Activated gamma-delta T cell (primary cell): ENCODE results near the gene TIMM8A.
A peak's percentile ranks its signal among the peaks of the same experiment; 100 is the strongest.

Experiments
- DNase-seq: peaks from one replicate; lab custom pipeline; 2025; lab: John Stamatoyannopoulos, UW
- total RNA-seq, 2 donors: gene quantifications; one replicate each; lab custom pipeline; 2026; lab: John Stamatoyannopoulos, UW

Gene TIMM8A, protein sequence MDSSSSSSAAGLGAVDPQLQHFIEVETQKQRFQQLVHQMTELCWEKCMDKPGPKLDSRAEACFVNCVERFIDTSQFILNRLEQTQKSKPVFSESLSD
- total RNA-seq = 4.6 to 4.8 reads per million in 2 donors

DNA sequence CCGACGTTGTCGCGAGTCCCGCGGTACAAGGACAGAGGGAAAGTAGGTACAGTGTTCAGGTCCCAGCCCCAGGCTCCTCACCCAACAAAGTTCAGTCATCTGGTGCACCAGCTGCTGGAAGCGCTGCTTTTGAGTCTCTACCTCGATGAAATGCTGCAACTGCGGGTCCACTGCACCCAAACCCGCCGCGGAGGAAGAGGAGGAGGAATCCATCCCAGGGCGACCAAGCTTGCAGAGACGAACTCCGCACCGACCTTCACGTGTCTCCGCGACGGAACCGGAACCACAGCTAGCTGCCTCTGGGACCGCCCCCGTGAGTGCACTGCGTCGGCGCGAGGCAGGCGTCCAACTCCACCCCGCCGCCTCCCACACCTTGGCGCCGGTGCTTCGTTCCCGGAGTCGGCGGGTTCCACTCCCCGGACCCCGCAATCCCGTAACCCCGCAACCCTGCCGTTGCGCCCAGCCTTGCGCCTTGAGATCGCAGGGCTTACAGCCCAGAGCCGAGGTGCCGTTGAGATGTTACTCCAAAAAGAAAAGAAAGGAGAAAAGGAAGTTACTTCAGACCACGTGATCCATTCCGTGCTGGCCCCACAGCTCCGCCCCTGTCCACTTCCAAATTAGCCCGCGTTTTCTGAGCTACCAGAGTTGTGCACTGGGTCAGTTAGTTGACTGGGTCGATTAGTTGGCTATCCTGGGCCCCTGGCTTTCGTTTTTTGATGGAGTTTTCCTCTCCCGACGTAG is at the start of gene TIMM8A:
TIMM8A (minus strand) TSS at position 291 of the 741 bp plus-strand sequence; CDS start at position 213, 78 bp downstream.
- DNase-seq = peak; percentile 58

DNA sequence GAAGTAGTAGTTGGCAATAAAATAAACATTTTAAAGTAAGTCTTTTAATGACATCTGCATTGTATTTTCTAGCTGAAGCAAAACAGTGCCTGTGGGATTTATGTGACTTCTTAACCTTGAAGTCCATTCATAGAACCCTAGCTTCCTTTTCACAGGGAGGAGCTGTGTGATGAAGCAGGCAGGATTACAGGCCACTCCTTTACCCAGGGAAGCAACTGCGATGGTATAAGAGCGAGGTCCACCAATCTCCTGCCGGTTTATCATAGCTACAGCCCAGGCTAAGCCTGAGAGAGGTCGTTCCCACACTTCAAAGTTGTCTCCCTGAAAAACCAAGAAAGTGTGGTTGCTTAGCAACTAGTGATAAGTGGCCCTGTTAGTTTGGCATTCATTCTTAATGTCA is 49.2 kb upstream of the TIMM8A start:
- DNase-seq = no peak

DNA sequence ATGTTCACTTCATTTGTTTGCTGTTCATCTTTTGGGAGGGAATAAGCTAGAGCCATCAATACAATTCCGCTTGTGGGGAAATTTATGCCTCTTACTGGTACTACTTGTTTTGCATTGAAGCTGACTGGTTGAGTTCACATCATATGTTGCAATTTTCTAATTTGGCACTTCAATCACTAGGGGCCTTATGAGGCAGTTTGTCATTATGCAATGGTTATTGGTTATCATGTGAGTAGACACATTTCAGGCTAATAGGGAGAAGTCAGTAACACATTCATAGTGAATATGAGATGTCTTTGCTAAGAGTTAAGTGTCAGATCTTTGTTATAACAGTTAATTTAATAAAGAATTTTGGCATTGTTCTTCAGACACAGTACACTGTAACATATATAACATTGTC is 47.2 kb upstream of the TIMM8A start:
- DNase-seq = no peak

- DNase-seq = no peak
Observed at GRCh38 chrX:101394372-101394771, 45.8 kb upstream of the TIMM8A start.

- DNase-seq = no peak
Observed at GRCh38 chrX:101393530-101394305, 45.2 kb upstream of the TIMM8A start.

GRCh38 chrX:101391831-101392230 is 43.3 kb upstream of the TIMM8A start:
- no peak for DNase-seq

DNA sequence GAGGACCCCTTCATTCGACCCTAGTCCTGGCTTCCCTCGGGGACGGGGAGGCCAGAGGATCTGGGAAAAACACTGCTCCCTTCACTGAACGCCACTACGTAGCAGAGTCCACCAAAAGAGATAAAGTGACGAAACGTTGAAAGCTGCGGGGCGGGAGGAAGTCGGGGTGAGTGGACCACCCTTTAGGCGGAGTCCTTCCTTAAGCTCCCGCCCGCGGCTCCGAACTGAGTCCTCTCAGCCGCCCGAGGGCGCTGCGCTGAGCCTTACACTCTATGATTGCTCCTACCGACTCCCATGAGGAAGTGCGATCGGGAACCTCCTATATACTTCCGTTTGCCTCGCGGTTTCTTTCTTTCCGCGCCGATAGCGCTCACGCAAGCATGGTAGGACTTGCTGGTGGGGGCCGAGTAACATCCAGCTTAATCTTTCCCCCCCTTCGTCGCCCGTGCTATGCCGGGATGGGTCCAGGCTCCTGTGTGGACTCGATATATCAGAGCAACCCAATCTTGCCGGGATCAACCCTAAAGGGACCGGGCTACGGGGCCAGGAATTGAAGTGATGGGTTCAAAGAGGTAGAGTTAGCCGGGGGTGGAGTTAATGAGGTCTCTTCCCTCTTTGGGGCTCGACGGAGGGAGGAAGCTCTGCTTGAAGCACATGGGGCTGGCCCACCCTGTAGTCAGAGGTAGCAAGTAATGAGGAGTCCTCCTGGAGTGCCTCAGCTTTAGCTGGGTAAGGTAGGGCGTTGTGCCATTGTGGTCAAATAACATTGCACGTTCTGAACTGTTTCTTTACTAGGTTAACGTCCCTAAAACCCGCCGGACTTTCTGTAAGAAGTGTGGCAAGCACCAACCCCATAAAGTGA is 42.4 kb upstream of the TIMM8A start, which contains the start of gene RPL36A:
RPL36A (plus strand) TSS at position 348 of the 862 bp plus-strand sequence; CDS start at position 381, 33 bp downstream.
- peak; percentile 62 for DNase-seq

- no peak for DNase-seq
Observed at GRCh38 chrX:101388604-101389003, 40.1 kb upstream of the TIMM8A start.

DNA sequence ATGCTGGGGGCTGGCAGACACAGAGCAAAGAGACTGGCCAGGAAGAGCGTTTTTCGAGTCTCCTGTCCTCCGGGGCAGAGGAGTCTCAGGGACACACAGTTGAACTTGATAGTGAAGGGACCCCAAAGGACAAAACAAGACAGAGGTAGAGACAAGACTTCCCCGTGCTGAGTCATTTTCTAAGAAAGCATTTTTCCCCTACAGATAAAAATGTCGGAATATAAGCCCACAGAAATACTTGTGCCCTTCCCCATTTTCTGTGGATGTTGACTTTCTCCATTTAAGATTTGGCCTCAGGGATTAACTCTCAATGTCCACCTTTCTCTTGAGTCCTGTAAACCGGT is 38.0 kb upstream of the TIMM8A start:
- DNase-seq = no peak

- no peak for DNase-seq
Observed at GRCh38 chrX:101385795-101386541, 37.4 kb upstream of the TIMM8A start, which contains the start of gene BTK. Gene BTK, minus strand, starts transcription at chrX:101386191. Its CDS starts 10,907 bp downstream, at chrX:101375284.

DNA sequence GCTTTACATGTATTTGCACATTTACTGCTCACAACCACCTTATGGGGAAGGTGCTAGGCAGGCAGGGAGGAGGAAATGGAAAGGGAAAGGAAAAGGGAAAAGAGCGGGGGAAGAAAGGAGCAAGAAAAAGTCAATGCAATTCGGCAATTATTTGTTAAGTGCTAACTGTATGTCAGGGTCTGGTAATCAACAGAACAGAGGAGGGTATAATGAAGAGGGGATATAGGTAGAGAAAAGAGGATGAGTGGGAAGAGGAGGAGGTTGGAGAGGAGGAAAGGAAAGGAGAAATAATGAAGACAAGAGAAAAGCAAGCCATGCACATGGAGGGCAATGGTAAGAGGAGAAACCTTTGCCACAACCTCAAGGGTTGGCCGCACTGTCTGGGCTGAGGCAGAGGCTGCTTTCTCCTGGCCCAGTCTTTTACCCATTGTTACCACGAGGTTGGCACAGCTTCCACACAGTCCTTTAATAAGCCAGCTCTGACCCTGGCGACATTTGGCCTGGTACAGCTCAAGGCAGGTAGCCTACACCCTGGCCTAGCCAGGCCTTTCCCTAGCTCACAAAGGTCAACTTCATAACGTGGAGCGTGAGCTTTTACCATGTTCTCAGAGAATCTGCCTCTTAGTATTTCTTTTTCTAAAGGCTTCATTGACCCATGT is 36.6 kb upstream of the TIMM8A start:
- no peak for DNase-seq

GRCh38 chrX:101383679-101384205 is 35.2 kb upstream of the TIMM8A start:
- no peak for DNase-seq

DNA sequence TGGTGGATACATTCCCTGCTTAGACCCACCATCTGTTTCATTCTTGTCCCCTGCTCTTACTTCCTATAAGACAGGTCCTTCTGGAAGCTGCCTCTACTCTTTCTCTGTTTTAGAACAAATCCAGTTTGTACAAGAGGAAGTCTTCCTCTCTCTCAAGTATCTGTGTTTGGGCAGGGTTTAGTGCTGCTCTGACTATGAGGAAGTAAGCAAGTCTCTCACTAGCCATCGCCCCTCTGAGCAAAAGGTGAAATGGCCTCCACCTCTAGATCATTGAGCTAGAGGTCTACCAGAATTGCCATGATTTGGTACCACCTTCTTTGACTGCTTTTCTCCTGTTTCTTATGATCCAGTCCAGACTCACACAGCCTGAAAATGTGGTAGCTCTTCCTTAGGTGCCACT is 29.0 kb upstream of the TIMM8A start:
- DNase-seq = no peak

GRCh38 chrX:101370888-101371504 is 22.5 kb upstream of the TIMM8A start:
- no peak for DNase-seq

DNA sequence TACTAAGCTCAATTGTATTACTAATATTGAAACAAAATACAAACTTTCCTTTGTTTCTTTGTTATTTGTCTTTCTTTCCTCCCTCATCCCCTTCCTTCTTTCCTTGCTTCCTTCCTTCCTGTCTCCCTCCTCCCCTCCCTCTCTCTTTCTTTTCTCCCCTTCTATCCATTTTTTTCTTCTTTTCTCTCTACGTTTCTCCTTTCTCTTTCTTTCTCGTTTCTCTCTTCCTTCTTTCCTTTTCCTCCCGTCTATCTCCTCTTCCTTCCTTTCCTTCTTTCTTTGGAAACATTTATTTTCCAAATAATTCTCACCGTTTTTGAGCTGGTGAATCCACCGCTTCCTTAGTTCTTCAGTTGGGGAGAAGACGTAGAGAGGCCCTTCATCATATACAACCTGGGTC is 21.1 kb upstream of the TIMM8A start:
- DNase-seq = no peak

GRCh38 chrX:101368800-101369199 is 20.3 kb upstream of the TIMM8A start:
- DNase-seq = no peak

GRCh38 chrX:101365301-101365795 is 16.8 kb upstream of the TIMM8A start:
- DNase-seq = no peak

- DNase-seq = no peak
Observed at GRCh38 chrX:101362757-101363156, 14.2 kb upstream of the TIMM8A start.

DNA sequence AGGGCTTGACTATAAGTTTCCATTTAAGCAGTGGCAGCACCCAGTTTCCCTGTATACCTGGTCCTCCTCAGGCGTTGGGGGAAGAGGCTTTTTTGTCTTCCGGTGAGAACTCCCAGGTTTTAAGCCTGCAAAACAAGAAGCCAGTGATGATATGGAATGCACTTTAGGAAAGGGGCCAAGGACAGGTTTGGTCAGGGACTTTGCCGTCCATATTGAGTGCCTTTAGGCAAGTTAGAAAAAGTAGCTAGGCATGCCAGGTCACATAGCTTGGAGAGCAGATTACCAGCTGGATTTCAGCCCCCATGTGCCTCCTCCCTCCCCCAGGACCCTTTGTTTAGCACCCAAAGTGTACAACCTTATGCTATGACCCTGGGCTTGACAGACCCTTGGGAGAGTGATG is 13.6 kb upstream of the TIMM8A start:
- no peak for DNase-seq

GRCh38 chrX:101360390-101360789 is 11.8 kb upstream of the TIMM8A start:
- DNase-seq = no peak
